ENCODE results near the gene SELENOP.

Gene SELENOP

DNA sequence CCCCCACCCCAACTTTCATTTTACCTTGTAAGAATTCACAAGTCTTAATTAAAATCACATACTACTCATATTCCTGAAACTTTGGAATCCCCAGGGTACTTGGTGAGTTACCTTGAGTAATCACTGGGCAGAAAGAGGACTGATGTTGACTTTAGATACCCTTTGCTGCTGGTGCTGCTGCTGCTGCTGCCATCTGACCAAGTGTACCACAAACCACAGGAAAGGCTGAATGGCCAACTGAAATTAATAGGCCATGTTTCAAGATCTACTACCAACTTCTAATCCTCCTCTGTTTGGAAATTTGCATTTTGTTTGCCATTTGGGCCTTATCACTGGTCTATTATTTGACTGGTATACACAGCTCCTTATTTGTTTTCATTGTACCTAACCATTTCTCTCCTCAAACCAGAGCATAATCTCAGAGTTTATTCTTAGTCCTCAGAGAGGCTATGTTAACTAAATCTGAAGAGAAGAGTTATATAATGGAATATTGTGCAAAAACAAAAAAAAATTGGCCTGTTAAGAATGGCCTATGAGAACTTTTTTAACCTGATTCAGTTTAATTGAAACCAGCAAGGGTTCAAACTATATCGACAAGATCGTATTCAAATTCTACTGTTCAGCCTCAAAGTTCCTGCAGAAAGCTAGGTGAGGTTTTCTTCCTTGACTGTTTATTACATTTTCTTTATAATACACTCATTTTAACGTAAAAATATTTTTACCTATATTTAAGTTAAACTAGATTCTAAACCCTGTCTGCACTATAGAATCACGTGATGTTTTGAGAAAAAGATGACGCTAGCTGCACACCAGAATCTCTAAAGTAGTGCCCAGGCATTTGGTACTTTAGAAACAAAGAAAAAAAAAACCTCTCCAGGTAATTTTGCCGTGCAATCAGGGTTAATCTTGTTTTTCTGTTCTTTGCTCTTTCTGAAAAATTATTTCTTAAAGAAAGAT is 13.1 kb downstream of the SELENOP start:
- DNase-seq (ENCODE audit: low read depth in 1 of 2, low spot score in 1 of 2) = no peak

DNA sequence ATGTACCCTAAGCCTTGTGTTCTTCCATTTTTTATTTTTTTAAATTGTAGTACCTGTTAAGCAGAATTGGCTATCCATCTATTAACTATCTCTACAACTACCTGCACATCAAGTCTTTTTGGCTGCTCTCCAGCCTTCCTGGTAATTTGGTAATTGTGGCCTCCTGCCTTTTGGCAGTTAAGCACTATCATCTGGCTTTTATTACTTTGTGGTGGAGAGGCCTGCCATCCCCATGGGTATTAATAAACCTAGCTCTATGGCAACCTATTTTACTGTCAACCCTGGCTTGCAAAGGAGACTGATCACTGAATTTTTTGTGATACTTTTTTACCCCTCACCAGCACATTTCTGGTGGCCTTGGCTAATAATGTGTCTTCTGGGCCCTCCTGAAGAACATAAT is 20.5 kb downstream of the SELENOP start:
- DNase-seq (ENCODE audit: low read depth in 1 of 2, low spot score in 1 of 2) = no peak

DNA sequence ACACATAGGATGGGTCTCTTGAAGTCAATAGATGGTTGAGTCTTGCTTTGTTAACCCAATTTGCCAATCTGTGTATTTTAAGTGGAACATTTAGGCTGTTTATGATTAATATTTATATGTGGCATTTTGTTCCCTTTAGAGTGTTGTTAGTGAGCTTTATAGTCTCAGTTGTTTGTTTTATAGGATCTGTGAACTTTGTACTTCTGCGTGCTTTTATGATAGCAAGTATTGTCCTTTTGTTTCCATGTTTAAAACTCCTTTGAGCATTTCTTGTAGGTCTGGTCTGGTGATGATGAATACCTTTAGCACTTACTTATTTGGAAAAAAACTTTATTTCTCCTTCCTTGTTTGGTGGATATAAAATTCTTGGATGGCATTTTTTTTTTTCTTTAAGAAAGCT is 23.8 kb downstream of the SELENOP start:
- no peak for DNase-seq (ENCODE audit: low read depth in 1 of 2, low spot score in 1 of 2)

DNA sequence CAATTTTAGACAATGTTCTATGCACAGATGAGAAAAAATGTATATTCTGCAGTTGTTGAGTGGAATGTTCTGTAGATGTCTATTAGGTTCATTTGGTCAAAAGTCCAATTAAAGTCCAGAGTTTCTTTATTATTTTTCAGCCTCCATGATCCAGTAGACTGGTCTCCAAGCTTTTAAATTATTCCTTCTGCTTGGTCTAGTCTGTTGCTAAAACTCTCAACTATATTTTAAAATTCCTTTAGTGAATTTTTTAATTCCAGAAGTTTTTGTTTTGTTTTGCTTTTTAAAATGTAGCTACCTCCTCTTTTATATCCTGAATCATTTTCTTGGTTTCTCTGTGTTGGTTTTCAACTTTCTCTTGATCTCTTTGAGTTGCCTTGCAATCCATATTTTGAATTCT is 24.6 kb downstream of the SELENOP start:
- DNase-seq (ENCODE audit: low read depth in 1 of 2, low spot score in 1 of 2) = no peak

DNA sequence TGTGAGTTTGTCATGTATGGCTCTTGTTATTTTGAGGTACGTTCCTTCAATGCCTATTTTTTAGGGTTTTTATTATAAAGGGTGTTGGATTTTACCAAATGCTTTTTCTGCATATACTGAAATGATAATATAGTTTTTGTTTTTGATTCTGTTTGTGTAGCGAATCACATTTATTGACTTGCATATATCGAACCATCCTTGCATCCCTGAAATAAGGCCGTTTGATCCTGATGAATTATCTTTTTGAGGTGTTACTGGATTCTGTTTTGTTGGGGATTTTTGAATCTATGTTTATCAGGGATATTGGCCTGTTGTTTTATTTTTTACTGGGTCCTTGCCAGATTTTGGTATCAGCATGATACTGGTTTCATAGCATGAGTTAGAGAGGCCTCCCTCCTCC is 25.9 kb downstream of the SELENOP start:
- DNase-seq (ENCODE audit: low read depth in 1 of 2, low spot score in 1 of 2) = no peak

DNA sequence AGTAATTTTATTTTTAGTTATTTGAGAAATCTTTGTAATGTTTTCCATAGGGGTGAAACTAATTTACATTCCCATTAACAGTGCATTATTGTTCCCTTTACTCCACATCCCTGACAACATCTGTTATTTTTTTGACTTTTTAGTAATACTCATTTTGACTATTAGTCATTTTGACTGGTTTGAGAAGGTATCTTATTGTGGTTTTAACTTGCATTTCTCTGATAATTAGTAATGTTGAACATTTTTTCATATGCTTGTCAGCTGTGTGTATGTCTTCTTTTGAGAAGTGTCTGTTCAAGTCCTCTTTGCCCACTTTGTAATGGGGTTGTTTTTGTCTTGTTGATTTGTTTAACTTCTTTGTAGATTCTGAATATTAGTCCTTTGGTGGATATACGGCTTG is 27.6 kb downstream of the SELENOP start:
- DNase-seq (ENCODE audit: low read depth in 1 of 2, low spot score in 1 of 2) = no peak

DNA sequence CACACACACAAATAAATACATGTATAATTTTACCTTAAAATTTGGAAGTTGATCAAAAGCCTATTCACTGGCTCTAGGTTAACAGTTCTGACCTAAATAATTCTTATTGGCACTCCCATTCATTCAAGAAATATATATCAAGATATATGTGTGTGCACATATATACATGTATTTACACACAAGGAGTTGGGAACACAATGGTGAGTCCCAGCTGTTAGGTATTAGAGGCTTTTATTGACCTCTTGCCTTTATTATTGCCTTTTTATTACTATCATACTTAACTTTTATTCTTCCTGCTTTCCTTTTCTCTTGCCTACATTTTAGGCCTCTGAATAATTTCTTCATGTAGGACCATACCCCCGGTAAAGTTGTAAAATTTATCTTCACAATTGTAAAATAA is 30.1 kb downstream of the SELENOP start:
- no peak for DNase-seq (ENCODE audit: low read depth in 1 of 2, low spot score in 1 of 2)

DNA sequence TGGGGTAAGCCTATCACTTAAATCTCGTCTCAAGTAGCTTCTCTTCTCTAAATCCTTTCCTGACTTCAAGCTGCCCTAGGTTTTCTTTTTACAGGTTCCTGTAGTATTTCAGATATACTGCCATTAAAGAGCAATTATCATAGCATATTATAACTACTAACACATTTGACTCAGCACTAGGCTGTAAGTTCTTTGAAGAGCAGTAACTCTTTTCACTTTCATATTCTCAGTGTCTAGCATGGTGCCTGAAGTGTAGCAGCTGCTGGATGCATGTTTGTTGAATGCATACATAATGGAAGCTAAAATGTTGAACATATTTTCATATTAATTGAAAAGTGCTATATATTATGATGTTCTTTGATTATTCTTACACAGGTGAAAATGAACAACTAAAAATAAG is 32.6 kb downstream of the SELENOP start:
- DNase-seq (ENCODE audit: low read depth in 1 of 2, low spot score in 1 of 2) = no peak

DNA sequence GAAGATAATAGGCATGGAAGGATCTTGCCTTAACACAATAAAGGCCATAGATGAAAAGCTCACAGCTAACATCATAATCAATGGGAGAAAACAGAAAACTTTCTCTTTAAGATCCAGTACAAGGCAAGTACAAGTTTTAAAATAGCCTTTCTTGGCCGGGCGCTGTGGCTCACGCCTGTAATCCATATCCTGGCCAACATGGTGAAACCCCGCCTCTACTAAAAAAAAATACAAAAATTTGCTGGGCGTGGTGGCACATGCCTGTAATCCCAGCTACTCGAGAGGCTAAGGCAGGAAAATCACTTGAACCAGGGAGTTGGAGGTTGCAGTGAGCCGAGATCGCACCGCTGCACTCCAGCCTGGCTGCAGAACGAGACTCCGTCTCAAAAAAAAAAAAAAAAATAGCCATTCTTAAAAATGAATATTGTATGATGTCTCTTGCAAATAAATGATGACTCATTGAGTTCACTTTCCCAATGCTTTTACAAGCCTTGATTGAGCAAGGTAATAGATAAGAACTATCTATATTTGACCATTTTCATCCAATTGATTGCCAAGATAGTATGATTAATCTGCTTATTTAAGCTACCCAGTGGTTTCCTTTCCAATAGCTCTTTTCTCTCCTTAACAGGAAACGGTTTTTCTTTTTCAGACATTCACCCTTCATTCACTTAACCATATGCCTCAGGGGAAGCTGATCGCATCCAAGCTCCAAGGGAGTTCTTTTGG is 39.3 kb downstream of the SELENOP start:
- no peak for DNase-seq (ENCODE audit: low read depth in 1 of 2, low spot score in 1 of 2)

DNA sequence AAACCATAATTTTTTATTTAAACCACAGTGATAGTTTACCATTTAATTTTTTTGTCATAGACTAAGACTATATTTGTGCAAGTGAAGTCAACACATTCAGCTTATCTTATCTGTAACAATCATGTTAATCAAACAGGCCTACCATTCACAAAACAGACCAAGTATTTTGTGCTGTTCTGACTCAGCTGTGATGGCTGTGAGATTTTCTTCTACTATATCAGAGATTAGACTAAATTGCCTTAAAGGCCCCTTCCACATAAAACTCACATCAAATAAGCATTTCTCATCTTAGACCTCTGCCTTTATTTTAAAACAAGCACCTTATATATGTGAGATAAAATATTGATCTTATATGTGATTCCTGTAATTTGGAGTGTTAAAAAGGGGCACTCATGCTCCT is 41.7 kb downstream of the SELENOP start:
- no peak for DNase-seq (ENCODE audit: low read depth in 1 of 2, low spot score in 1 of 2)

DNA sequence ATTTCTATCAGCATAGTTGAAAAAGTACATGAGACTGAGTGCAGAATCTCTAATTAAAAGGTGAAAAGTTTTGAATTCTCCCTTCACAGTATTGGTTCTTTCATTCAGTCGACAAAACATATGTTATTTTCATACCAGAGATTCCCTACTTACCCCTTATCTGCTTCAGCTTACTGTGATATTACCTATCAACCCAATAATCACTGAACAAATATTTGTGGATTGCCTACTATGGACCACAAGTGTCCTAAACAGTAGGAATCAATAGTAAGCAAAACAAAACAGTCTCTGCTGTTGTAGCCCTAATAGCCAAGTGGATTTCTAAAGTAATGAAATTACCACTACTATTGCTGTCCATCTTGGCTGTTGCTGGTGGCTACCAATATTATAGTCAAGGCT is 43.6 kb downstream of the SELENOP start:
- DNase-seq (ENCODE audit: low read depth in 1 of 2, low spot score in 1 of 2) = no peak

DNA sequence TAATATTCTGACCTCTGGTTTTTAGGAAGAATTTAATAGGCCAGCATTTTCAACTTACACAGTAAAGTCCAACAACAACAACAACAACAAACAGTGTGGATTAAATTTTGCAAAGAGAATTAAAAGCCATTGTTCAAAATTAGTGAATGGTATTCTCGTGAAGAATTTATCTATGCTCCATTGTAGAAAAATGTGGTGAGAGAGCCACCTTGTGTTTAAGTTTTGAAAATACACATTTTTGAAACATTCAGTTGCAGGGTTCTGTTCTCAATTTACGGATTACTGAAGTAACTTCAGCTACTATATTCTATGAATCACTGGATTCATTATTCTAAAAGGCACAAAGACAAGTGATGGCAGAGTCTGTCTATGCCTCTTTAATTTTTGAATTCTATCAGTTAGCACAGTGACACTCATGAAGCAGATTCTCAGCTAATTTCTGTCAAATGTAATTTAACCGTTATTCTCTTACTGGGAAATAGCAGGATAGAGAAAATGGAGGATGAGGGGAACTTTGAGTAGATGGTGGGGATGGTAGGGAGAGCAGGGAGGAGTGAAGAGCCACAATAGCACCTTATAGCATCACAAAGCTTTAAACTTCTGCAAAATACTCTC is 44.1 kb downstream of the SELENOP start:
- no peak for DNase-seq (ENCODE audit: low read depth in 1 of 2, low spot score in 1 of 2)

DNA sequence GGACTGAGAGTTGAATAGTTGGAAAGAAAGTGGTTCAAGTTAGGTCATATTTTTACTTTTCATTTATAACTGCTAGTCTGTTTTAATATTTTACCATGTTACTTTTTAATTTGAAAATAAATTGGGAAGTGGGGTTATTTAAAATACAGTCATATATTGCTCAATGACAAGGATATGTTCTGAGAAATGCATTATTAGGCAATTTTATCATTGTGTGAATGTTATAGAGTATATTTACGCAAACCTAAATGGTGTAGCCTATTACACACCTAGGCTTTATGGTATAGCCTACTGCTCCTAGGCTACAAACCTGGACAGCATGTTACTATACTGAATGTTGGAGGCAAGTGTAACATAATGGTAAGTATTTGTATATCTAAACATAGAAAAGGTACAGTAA is 49.9 kb downstream of the SELENOP start:
- DNase-seq (ENCODE audit: low read depth in 1 of 2, low spot score in 1 of 2) = no peak

DNA sequence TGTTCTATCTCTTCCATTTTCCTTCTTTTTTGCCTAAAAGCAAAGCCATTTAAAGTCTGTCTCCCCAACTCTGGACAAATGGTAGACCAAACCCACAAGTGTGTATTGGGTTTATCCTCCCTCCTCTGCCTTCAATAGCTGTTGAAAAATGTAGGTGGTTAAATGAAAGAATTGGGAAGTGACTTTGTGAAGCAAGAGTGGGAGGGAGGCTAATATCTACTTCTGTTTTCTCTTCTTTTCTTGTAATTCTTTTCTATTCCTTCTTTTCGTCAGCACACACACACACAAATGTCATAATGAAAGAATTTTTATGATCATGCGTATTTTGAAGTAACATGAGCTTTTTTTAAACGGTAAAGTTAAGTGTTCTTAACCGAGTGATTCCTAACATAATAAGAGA is 51.3 kb downstream of the SELENOP start:
- no peak for DNase-seq (ENCODE audit: low read depth in 1 of 2, low spot score in 1 of 2)

DNA sequence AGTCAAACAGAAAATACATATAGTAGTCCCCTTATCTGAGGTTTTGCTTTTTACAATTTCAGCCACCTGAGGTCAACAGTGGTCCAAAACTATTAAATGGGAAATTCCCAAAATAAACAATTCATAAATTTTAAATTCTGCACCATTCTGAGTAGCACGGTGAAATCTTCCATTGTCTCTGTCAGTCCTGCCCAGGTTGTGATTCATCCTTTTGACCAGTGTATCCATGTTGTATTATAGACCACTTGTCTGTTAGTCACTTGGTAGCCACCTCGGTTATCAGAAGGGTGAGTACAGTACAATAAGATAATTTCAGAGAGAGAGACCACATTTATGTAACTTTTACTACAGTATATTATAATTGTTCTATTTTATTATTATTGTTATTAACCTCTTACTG is 52.2 kb downstream of the SELENOP start:
- DNase-seq (ENCODE audit: low read depth in 1 of 2, low spot score in 1 of 2) = no peak

DNA sequence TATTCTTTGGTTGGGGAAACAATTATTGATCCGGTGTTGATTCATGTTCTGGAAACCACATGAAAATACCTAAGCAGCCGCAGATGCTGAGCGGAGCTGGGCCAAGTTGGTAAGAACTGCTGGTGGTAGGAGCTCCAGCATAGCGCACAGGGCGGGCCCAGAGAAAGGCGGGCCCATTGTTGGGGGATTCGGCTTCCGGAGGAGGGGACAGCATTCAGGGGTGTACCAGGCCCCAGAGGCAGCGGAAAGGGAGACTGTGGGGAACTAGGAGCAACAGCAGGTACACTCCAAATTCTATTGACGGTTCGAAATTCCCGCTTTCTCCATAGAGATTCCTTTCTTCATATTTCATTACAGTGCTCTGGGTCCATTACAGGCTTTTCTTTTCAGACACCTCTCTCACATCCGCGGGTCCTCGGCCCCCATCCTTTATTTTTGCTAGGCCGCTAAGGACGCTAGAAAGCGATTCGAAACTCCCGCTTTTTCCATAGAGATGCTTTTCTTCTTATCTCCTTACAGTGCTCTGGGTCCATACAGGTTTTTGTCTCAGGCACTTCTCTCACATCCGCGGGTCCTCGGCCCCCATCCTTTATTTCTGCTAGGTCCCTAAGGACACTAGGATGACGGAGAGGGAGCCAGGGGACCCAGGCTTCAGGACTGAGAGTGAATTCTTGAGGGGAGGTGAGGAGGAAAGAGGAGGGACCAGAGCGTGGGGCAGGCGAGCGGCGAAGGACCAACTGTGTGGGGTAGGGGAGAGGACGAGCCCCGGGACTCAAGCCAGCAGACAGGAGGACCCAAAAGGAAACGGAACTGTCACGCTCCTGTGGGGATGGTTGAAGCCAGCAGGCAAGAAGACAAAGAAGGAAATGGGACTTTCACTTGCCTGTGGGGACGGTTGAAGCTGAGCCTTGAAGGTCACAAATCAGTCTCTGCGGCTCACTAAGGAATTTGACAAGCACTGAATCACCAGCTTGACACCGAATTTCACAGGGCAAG is 54.8 kb downstream of the SELENOP start, which contains the start of gene CCDC152:
Gene CCDC152 (plus strand): TSS at position 213 of the 996 bp plus-strand sequence. CDS start 2,304 bp downstream, outside the sequence.
- peak; percentile 13 to 32 for DNase-seq (ENCODE audit: low read depth in 1 of 2, low spot score in 1 of 2)

DNA sequence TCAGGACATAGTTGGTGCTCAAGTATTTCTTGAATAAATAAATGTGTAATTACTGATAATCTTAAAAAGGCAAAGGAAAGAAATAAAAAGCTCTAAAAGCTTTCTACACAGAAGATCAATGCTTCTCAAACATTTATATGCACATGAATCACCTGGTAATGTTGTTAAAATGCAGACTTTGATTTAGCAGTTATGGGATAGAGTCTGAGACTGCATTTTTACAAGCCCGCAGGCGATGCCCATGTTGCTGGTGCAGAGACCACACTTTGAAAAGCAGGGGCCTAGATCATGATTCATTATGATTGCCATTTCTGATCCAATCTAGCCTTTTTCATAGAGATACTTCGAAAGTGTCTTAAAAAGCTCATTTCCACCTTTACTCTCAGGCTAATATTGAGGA is 58.6 kb downstream of the SELENOP start:
- DNase-seq (ENCODE audit: low read depth in 1 of 2, low spot score in 1 of 2) = no peak

DNA sequence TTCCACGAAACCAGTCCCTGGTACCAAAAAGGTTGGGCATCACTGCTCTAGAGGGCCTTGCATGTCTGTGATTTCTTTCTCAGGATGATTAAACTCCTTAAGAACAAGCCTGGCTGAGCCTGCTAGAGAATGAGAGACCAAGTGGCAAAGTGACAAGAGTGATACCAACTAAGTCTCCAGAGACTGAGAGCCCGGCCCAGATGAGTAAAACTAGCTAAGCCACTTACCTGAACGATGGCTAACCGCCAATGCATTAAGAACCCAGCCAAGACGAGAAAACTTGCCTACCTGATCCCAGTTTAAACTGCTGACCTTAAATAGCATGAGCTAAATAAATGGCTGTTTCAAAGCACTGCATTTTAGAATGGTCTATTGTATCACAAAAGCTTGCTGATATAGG is 60.6 kb downstream of the SELENOP start:
- DNase-seq (ENCODE audit: low read depth in 1 of 2, low spot score in 1 of 2) = no peak

DNA sequence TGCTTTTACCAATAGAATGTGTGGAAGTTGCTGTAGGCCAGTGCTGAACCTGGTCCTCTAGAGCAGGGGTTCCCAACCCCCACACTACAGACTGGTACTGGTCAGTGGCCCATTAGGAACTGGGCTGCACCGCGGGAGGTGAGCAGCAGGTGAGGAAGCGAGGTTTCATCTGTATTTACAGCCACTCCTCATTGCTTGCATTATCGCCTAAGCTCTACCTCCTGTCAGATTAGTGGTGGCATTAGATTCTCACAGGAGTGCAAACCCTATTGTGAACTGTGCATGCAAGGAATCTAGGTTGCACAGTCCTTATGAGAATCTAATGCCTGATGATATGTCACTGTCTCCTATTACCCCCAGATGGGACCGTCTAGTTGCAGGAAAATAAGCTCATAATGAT is 61.2 kb downstream of the SELENOP start:
- no peak for DNase-seq (ENCODE audit: low read depth in 1 of 2, low spot score in 1 of 2)

All from activated T-helper 1 cell treated with anti-CD3 and anti-CD28 coated beads, Interleukin-2, amount 50 U/mL, for 16 hours (primary cell).